Stomach (tissue), 9 donors: ENCODE data around the gene FBXL19. TPM values are rescaled to one million over a fixed set of nuclear protein-coding genes. Genes with fewer than 3 reads are reported as not detected.

Experiments
- DNase-seq, 2 donors: peaks; one replicate each; pipeline versions ENCODE4 v3.0.0 to v3.0.0-alpha.2; 2013 to 2019
- H3K27ac ChIP-seq, 5 donors: fragments of 200-600 bp in 4 of 5; sonication (generic) in 4 of 5; one replicate each; pipeline ENCODE4 v1.5.1; 2013 to 2019; ENCODE audit warnings: mild to moderate bottlenecking in 1 of 5, moderate library complexity in 1 of 5
- H3K27me3 ChIP-seq, 3 donors: fragments of 200-600 bp; sonication (generic); one replicate each; pipeline ENCODE4 v1.5.1; 2017 to 2019; ENCODE audit warnings: mixed run types in 1 of 3
- H3K36me3 ChIP-seq, 4 donors: fragments of 200-600 bp; sonication (generic); 1 replicate in 3 of 4; 2 replicates in 1 of 4; pipeline ENCODE4 v1.5.1; 2016 to 2019
- H3K4me1 ChIP-seq, 4 donors: fragments of 200-600 bp; sonication (generic); one replicate each; pipeline ENCODE4 v1.5.1; 2016 to 2019
- H3K4me3 ChIP-seq, 4 donors: fragments of 200-600 bp; sonication (generic) in 3 of 4; one replicate each; pipeline ENCODE4 v1.5.1; 2016 to 2019; ENCODE audit warnings: mild to moderate bottlenecking in 1 of 4
- H3K9me3 ChIP-seq, 4 donors: fragments of 200-600 bp; sonication (generic); one replicate each; pipeline ENCODE4 v1.5.1; 2016 to 2019
- EP300 ChIP-seq: sonication (generic); formaldehyde crosslinking; IDR thresholded peaks from one replicate; pipeline ENCODE4 v1.6.1; 2017; ENCODE audit warnings: antibody characterized with exemption
- POLR2A ChIP-seq, 4 donors: fragments of 450-650 bp; IDR thresholded peaks; one replicate each; pipeline ENCODE4 v1.6.1; 2016; ENCODE audit warnings: antibody characterized with exemption in 4 of 4, control low read depth in 2 of 4, mild to moderate bottlenecking in 1 of 4, moderate library complexity in 1 of 4
- POLR2AphosphoS5 ChIP-seq, 3 donors: sonication (generic); formaldehyde crosslinking; IDR thresholded peaks; one replicate each; pipeline ENCODE4 v1.6.1; 2016; ENCODE audit warnings: antibody characterized with exemption in 3 of 3
- WGBS, 5 donors: extraction: QIAGEN DNeasy Blood & Tissue Kit in 3 of 5; methylation state at CpG; one replicate each; pipeline versions ENCODE4 v1.1.5 to v1.1.7; 2013 to 2018; 5-methylcytosine and 5-hydroxymethylcytosine counted together
- intact Hi-C: fragments of 100-400 bp; cut with DNase I; formaldehyde crosslinking; loops from one replicate; pipeline ENCODE4 v1.15.1; 2023; ENCODE audit warnings: low total_unique reads
- polyA plus RNA-seq, 3 donors: library from polyadenylated mRNA; stranded (reverse); fragments of 200-250 nt; gene quantifications; one replicate each; pipeline ENCODE4 v1.2.3, GENCODE V29; 2013
- total RNA-seq, 5 donors: library from RNA; depleted of rRNA; stranded (reverse); fragments of >200 nt; gene quantifications; one replicate each; pipeline versions ENCODE4 v1.1.0 to v1.2.3, GENCODE V29; 2014 to 2016
- TF ChIP-seq, protein P1 (sequence below), 7 experiments: fragments of 450-650 bp in 4 of 7; fragments of 200-600 bp in 3 of 7; sonication (generic) in 3 of 7; IDR thresholded peaks; one replicate each; pipeline ENCODE4 v1.5.1; 2016 to 2019; ENCODE audit warnings: antibody characterized with exemption in 7 of 7, control low read depth in 2 of 7, mild to moderate bottlenecking in 1 of 7
- donor health status: healthy with polysubstance abuse.
- donor health status: Bipolar disorder and iron deficiency.
- donor health status: healthy.

The FBXL19 gene
- total and polyA plus RNA-seq, 8 donors: 5.8 to 252 (median 9.5) TPM

DNA sequence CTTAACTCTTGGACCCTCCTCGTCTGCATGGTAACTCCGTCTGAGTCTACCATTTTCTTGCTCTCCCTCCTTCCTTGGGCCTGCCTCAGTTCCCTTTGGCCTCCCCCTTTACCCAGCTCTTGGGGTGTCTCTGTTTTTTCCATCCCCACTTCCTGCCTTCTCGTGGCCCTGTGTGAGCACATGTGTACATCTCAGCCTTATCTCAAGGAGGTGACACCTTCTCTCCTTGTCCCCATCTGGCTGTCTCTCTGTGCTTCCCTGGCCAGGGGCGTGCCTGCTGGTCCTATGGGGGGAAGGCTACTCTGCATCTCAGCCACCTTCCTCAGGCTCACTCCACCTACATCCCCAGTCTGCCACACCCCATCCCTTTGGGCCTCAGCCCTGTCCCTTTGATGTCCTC lies 20.4 kb upstream of the FBXL19 start:
- WGBS, 5 donors: 70 to 78% (median 74%) methylated on average over 4 of the region's 4 CpGs
- Histone ChIP-seq H3K9me3 (no peaks in the 10 kb centered on the region), H3K27ac (peak overlapping the region; percentile 88 to 93 (median 89)), H3K4me1 (peaks cover 14 to 47% (median 41%) of the 10 kb centered on the region in 4 donors), H3K36me3 (no peaks in the 10 kb centered on the region), H3K4me3 (peak overlapping the region in 3 of 4 donors; percentile 46 to 64 (median 51)), H3K27me3 (no peaks in the 10 kb centered on the region)
- TF ChIP-seq POLR2A (IDR thresholded peaks at IDR 0.05) (no peak), EP300 (no peak), POLR2AphosphoS5 (IDR thresholded peaks at IDR 0.05) (no peak)
- TF ChIP-seq, protein P1, sequence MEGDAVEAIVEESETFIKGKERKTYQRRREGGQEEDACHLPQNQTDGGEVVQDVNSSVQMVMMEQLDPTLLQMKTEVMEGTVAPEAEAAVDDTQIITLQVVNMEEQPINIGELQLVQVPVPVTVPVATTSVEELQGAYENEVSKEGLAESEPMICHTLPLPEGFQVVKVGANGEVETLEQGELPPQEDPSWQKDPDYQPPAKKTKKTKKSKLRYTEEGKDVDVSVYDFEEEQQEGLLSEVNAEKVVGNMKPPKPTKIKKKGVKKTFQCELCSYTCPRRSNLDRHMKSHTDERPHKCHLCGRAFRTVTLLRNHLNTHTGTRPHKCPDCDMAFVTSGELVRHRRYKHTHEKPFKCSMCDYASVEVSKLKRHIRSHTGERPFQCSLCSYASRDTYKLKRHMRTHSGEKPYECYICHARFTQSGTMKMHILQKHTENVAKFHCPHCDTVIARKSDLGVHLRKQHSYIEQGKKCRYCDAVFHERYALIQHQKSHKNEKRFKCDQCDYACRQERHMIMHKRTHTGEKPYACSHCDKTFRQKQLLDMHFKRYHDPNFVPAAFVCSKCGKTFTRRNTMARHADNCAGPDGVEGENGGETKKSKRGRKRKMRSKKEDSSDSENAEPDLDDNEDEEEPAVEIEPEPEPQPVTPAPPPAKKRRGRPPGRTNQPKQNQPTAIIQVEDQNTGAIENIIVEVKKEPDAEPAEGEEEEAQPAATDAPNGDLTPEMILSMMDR (IDR thresholded peaks at IDR 0.05): no peak
- DNase-seq: no peak
- intact Hi-C loops: no loop called here

DNA sequence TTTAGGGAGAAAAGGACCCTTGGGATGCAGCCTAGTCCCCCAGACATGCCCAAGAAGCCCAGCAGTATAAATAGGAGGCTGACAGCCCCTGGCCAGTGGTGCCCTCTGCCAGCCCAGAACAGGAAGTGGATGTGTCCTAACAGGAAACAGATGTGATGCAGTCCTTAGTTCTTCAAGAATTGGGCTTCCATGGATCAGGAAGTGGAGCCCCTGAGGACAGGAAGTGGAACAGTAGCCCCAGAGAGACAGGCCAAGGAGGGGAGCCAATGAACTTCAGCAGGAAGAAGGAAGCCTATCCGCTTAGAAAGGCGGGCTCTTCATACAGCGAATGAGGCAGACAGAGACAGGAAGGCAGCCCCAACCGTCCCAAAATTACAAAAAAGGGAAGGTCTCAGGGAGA lies 19.8 kb upstream of the FBXL19 start:
- WGBS, 5 donors: 63 to 85% (median 72%) methylated on average over 4 of the region's 4 CpGs
- H3K9me3 ChIP-seq: no peaks in the 10 kb centered on the region
- H3K27ac ChIP-seq: peak overlapping the region in 4 of 5 donors; percentile 88 to 93 (median 90)
- H3K4me1 ChIP-seq: peaks cover 14 to 43% (median 35%) of the 10 kb centered on the region in 4 donors
- no peaks in the 10 kb centered on the region for H3K36me3 ChIP-seq
- TF ChIP-seq, protein P1 (IDR thresholded peaks at IDR 0.05): no peak
- no peak for TF ChIP-seq POLR2AphosphoS5 (IDR thresholded peaks at IDR 0.05)
- TF ChIP-seq POLR2A (IDR thresholded peaks at IDR 0.05): no peak
- no peak for TF ChIP-seq EP300
- H3K27me3 ChIP-seq: no peaks in the 10 kb centered on the region
- intact Hi-C loops: no loop called here
- no peak overlapping the region for H3K4me3 ChIP-seq
- DNase-seq: peak in 1 of 2 donors; percentile 67

DNA sequence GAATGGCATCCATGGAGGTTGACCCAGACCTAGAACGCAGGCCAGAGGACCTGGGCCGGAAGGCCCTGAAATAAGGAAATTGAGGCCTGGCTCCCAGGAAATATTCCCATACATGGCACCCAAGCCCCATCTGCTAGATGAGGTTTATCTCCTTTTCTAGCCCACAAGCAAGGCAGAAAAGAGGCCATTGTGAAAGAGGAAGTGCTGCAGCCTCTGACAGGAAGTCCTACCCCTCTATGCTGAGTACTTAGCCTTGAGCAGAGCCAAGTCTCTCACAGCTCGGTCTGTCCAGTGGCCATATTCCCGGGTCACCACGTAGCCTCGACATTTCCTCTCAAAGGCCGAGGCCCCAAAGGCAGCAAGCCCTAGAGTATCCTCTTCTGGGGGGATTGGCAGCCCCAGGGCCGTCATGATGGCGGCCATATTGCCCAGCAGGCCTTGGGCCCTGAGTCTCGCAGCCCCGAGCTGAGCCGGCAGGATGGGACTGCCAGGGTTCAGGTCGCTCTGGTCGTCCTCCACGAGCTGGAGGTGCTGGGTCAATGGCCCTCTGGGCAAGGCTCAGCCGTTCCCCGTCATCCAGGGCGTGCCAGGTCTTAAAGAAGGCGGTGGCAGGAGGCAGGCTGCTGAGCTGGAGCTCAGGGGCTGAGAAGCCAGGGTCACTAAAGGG lies 19.1 kb upstream of the FBXL19 start:
- no peaks in the 10 kb centered on the region for H3K27me3 ChIP-seq
- no peak overlapping the region for H3K4me3 ChIP-seq
- peak overlapping the region in 4 of 5 donors; percentile 88 to 93 (median 90) for H3K27ac ChIP-seq
- H3K4me1 ChIP-seq: peaks cover 14 to 42% (median 29%) of the 10 kb centered on the region in 4 donors
- intact Hi-C loops: no loop called here
- H3K36me3 ChIP-seq: no peaks in the 10 kb centered on the region
- TF ChIP-seq POLR2AphosphoS5 (IDR thresholded peaks at IDR 0.05): no peak
- TF ChIP-seq, protein P1 (IDR thresholded peaks at IDR 0.05): no peak
- TF ChIP-seq POLR2A (IDR thresholded peaks at IDR 0.05): no peak
- TF ChIP-seq EP300: no peak
- no peaks in the 10 kb centered on the region for H3K9me3 ChIP-seq
- DNase-seq: no peak
- 82 to 92% (median 88%) methylated on average over 18 to 19 of the region's 19 CpGs for WGBS, 5 donors

DNA sequence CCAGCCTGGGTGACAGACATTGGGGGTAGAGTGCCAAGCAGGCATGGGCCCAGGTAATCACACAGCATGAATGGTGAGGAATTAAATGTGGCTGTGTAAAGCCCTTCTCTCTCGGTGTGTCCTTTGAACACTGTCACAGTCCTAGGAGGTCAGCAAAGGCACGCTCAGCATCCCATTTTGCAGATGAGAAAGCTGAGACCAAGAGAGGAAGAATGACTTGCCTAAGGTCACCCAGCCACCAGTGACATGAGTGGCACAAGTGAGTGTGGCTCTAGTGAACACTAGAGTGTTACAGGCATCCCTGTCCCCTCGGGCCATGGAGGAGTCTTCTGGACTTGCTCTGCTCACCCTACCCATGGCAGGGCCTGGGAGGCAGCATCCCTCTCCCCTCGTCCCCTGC lies 16.3 kb upstream of the FBXL19 start:
- no peaks in the 10 kb centered on the region for H3K36me3 ChIP-seq
- no peaks in the 10 kb centered on the region for H3K9me3 ChIP-seq
- peaks cover 14 to 26% (median 19%) of the 10 kb centered on the region in 4 donors for H3K4me1 ChIP-seq
- no peak for DNase-seq
- intact Hi-C loops: no loop called here
- no peak for TF ChIP-seq POLR2A (IDR thresholded peaks at IDR 0.05)
- TF ChIP-seq POLR2AphosphoS5 (IDR thresholded peaks at IDR 0.05): no peak
- TF ChIP-seq, protein P1 (IDR thresholded peaks at IDR 0.05): no peak
- no peak for TF ChIP-seq EP300
- no peak overlapping the region for H3K27ac ChIP-seq
- 79 to 94% (median 84%) methylated on average over 4 of the region's 4 CpGs for WGBS, 5 donors
- no peaks in the 10 kb centered on the region for H3K27me3 ChIP-seq
- H3K4me3 ChIP-seq: no peak overlapping the region
